Measurements from ENCODE around the gene USF1. TPM values are rescaled to one million over a fixed set of nuclear protein-coding genes. Genes with fewer than 3 reads are reported as not detected.

USF1 gene
- total and polyA plus RNA-seq, 8 donors, result 15.8 to 118 (median 25.2) TPM

GRCh38 chr1:161013131-161013487, 32.7 kb downstream of the USF1 start:
- DNase-seq (no peak), FAIRE-seq (no peak), ATAC-seq (peak in 2 of 4 donors; percentile 13 to 23)
- Histone ChIP-seq H3K4me1 (peaks cover 17 to 43% (median 20%) of the 10 kb centered on the region in 3 donors), H3K27me3 (no peaks in the 10 kb centered on the region), H3K9me3 (no peaks in the 10 kb centered on the region), H3K27ac (peak overlapping the region; percentile 66 to 94 (median 81)), H3K4me3 (peak overlapping the region in 1 of 4 donors; percentile 29), H3K36me3 (no peaks in the 10 kb centered on the region)
- intact Hi-C loops (cut with DNase I), result no loop called here
- TF ChIP-seq CTCF (IDR thresholded peaks at IDR 0.05), result no peak

- WGBS, 2 donors, result 87 to 89% methylated on average over 3 of the region's 3 CpGs
- TF ChIP-seq CTCF (IDR thresholded peaks at IDR 0.05), result no peak
- FAIRE-seq, result no peak
- no peaks in the 10 kb centered on the region for H3K9me3 ChIP-seq
- intact Hi-C loops (cut with DNase I), result no loop called here
- H3K4me1 ChIP-seq, result peaks cover 14 to 36% (median 14%) of the 10 kb centered on the region in 3 donors
- DNase-seq, result no peak
- peak overlapping the region in 2 of 4 donors; percentile 82 to 94 for H3K27ac ChIP-seq
- H3K36me3 ChIP-seq, result no peaks in the 10 kb centered on the region
- no peak overlapping the region for H3K4me3 ChIP-seq
- H3K27me3 ChIP-seq, result no peaks in the 10 kb centered on the region
- ATAC-seq, result no peak
These were observed 33.4 kb downstream of the USF1 start for GRCh38 chr1:161012420-161012819.

GRCh38 chr1:161009602-161010211, 36.1 kb downstream of the USF1 start:
- Histone ChIP-seq H3K27me3 (no peaks in the 10 kb centered on the region), H3K4me3 (no peak overlapping the region), H3K9me3 (no peaks in the 10 kb centered on the region), H3K36me3 (no peaks in the 10 kb centered on the region), H3K4me1 (peaks cover 13 to 26% (median 14%) of the 10 kb centered on the region in 3 donors), H3K27ac (no peak overlapping the region)
- ATAC-seq (no peak), FAIRE-seq (no peak), DNase-seq (no peak)
- TF ChIP-seq CTCF (IDR thresholded peaks at IDR 0.05), result no peak
- 87 to 93% methylated on average over 7 of the region's 7 CpGs for WGBS, 2 donors
- intact Hi-C loops (cut with DNase I), result loop anchor here in 1 of 3 donors (10.0 kb wide), 1 partner anchor 135 kb away; no protein-coding TSS in a partner anchor

GRCh38 chr1:161008869-161009510, 36.8 kb downstream of the USF1 start:
- no peak overlapping the region for H3K27ac ChIP-seq
- TF ChIP-seq CTCF (IDR thresholded peaks at IDR 0.05), result no peak
- H3K4me1 ChIP-seq, result peaks cover 6 to 19% (median 8%) of the 10 kb centered on the region in 3 donors
- no peaks in the 10 kb centered on the region for H3K27me3 ChIP-seq
- ATAC-seq, result no peak
- H3K36me3 ChIP-seq, result no peaks in the 10 kb centered on the region
- no peak for DNase-seq
- 71 to 73% methylated on average over 4 of the region's 4 CpGs for WGBS, 2 donors
- intact Hi-C loops (cut with DNase I), result loop anchor here in 1 of 3 donors (10.0 kb wide), 1 partner anchor 136 kb away; no protein-coding TSS in a partner anchor
- no peak for FAIRE-seq
- H3K9me3 ChIP-seq, result no peaks in the 10 kb centered on the region
- no peak overlapping the region for H3K4me3 ChIP-seq

- peaks cover 0 to 7% (median 0%) of the 10 kb centered on the region in 3 donors for H3K4me1 ChIP-seq
- FAIRE-seq, result no peak
- WGBS, 2 donors, result 93 to 97% methylated on average over 2 of the region's 2 CpGs
These were observed 38.4 kb downstream of the USF1 start for GRCh38 chr1:161007369-161007768.

More at GRCh38 chr1:161007369-161007768, 38.4 kb downstream of the USF1 start:
- intact Hi-C loops (cut with DNase I), result loop anchor here in 1 of 3 donors (10.0 kb wide), 1 partner anchor 137 kb away; no protein-coding TSS in a partner anchor
- Histone ChIP-seq H3K4me3 (no peak overlapping the region), H3K9me3 (no peaks in the 10 kb centered on the region), H3K27me3 (no peaks in the 10 kb centered on the region), H3K36me3 (no peaks in the 10 kb centered on the region), H3K27ac (no peak overlapping the region)
- DNase-seq (no peak), ATAC-seq (no peak)
- no peak for TF ChIP-seq CTCF (IDR thresholded peaks at IDR 0.05)
